Activated T-helper 17 cell treated with anti-CD3 and anti-CD28 coated beads, Interleukin-2, amount 50 U/mL, for 72 hours (primary cell): ENCODE results near the gene COL4A1. TPM values are rescaled to one million over a fixed set of nuclear protein-coding genes. Genes with fewer than 3 reads are reported as not detected.

ENCODE experiments used
- ATAC-seq: fragments of 150-1000 bp; cut with Tn5 transposase; replicated peaks from 2 replicates; pipeline ENCODE4 v1.10.0; 2021; ENCODE audit warnings: mild to moderate bottlenecking, moderate library complexity
- H3K27ac Mint-ChIP-seq: one replicate; pipeline ENCODE4 v1.8.0; 2022; ENCODE audit warnings: mixed read lengths
- H3K27me3 Mint-ChIP-seq: one replicate; pipeline ENCODE4 v1.8.0; 2022; ENCODE audit warnings: mixed read lengths
- H3K36me3 Mint-ChIP-seq: one replicate; pipeline ENCODE4 v1.8.0; 2022; ENCODE audit warnings: low read depth, mild to moderate bottlenecking, mixed read lengths
- H3K4me1 Mint-ChIP-seq: one replicate; pipeline ENCODE4 v1.8.0; 2022; ENCODE audit warnings: mixed read lengths
- H3K4me3 Mint-ChIP-seq: one replicate; pipeline ENCODE4 v1.8.0; 2022; ENCODE audit warnings: mild to moderate bottlenecking, mixed read lengths
- H3K9me3 Mint-ChIP-seq: one replicate; pipeline ENCODE4 v1.8.0; 2022; ENCODE audit warnings: mixed read lengths
- total RNA-seq, 2 donors: library from RNA; stranded (reverse); gene quantifications; one replicate each; pipeline ENCODE4 v1.2.3, GENCODE V29; 2022

COL4A1 gene
- total RNA-seq, 2 donors from 2014 or later, result not detected

DNA sequence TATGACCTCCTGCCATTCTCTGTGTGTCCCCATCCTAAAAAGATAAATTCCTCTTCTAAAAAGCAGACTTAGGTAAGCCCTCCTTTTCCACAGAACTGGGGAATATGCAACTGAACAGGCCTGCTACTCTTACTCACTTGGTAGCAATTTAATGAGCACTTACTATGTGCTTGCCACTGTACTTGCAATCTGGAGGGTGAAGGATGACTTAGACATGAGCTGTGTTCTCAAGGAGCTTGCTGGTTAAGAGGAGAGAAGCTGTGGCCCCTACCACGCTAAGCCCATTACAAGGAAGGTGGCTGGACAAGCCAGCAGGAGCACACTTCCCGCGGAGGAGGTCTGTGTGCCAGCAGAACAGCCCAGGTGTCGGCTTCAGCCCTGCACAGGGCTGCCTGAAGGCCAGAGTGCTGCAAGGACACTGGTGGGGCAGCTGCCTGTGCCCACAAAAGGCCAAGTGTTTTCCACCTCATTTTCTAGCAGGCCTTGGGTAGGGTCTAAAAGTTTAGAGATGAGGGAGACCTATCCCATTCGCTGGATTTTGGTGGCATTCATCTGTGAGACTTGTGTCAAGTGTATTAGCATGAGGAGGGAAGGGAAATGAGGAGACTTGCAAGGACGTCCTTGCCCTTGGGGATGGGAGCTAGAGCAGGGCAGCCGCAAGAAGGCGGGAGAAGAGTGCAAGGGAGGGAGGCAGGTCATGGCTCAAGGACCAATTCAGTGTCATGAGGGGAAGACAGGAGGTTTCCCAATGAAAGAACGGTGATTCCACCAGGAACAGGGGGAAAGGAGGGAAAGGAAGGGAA, 52.0 kb downstream of the COL4A1 start:
- Mint-ChIP-seq H3K4me1 (no peaks in the 10 kb centered on the region), H3K27ac (no peak overlapping the region), H3K9me3 (no peaks in the 10 kb centered on the region), H3K27me3 (peaks cover 15% of the 10 kb centered on the region), H3K4me3 (no peak overlapping the region), H3K36me3 (no peaks in the 10 kb centered on the region)
- no peak for ATAC-seq

DNA sequence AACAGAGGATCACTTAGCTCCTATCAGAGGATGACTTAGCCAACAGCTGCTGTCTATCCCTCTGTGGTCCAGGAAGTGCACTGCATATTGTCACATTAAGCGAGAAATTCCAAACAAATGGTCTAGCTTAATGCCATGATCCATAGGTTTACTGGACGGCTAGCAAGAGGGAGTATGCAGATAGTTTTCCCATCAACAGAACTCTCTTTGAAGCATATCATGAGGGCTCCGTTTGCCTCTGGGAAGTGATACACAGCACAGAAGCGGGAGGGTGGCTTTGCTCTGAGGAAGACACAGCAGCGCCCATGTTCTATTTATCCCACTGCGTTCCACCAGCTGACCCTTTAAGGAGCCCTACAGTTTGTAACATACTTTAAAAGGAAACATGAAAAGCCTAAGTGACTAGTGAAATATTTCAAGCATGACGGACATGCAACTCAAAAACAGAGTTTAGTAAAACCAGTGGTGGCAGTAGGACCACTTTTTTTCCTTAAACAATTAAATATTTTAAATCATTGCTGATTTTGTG, 52.7 kb downstream of the COL4A1 start:
- ATAC-seq, result no peak
- no peaks in the 10 kb centered on the region for H3K36me3 Mint-ChIP-seq
- no peaks in the 10 kb centered on the region for H3K9me3 Mint-ChIP-seq
- H3K27me3 Mint-ChIP-seq, result peaks cover 13% of the 10 kb centered on the region
- H3K27ac Mint-ChIP-seq, result no peak overlapping the region
- no peaks in the 10 kb centered on the region for H3K4me1 Mint-ChIP-seq
- no peak overlapping the region for H3K4me3 Mint-ChIP-seq

DNA sequence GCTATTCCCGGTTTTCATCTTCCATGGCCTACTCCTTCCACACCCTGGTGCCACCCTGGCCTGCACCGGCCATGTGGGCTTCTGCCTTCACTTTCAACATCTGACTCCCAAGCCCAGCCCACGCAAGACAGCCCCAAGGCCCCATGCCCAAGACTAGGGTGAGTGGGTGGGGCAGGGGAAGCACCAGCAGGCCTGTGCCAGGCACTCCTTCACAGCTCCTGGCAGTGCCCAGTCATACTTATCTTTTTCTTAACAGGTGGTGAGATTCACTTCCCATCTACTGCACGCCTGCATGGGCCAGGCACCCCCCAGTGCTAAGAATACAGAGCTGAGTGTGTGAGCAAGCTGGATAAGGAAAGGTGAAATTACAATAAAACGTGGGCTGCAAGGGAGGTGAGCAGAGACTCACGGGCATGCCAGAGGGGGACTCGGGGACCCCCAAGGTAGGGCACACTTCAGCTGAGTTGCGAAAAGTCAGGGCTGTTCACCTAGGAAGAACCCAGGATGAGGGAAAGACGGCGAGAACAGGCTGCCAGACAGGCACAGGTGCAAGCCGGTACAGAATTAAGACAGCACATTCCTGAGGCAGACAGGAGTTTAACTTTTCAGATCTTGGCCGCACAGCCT, 55.7 kb downstream of the COL4A1 start:
- Mint-ChIP-seq H3K36me3 (no peaks in the 10 kb centered on the region), H3K4me3 (no peak overlapping the region), H3K9me3 (no peaks in the 10 kb centered on the region), H3K27me3 (peaks cover 14% of the 10 kb centered on the region), H3K27ac (no peak overlapping the region), H3K4me1 (no peaks in the 10 kb centered on the region)
- ATAC-seq, result no peak

DNA sequence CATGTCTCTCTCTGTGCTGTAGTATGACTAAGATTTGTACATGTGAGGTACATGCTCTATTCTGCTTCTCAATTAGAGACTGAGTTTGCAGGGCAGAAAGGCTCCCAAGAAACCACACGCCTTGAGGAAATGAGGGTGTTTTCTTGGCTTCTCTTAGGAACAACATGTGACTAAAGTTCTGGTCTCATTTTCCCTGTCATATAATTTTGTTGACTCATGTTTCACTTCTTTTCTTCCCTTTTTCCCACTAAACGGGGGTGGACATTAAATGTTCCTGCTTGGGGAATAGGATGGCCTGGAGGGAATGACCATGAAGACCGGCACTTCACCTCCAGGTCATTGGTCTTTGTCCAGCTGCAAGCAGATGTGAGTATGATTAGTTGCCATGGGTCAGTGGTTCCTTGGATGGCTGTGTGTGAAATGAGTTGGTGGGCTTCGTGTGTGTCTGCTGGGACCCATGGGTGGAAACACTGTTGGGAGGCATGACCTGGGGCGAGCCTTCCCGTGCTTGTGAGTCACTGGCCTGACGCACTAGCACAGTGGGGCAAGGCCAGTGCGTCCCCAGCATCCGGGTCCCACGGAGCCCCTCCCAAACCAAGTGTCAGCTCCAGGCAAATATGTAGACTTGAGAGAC, 56.6 kb downstream of the COL4A1 start:
- H3K4me1 Mint-ChIP-seq, result no peaks in the 10 kb centered on the region

DNA sequence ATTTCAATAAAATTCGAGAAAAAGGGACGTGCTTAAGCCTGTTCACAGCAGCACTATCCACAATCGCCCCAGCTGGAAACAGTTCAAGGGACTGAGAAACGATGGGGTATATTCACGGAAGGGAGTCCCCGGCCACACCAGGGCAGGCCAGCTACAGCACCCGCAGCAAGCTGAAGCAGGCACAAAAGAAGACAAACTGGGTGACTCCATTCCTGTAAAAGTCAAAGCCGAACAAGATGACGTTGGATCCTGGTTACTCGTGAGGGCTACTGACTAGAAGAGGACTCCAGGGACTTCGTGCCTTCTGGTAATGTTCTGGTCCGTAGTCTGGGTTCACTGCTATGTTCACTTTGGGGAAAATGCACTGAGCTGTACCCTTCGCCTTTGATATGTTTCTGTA, 57.6 kb downstream of the COL4A1 start:
- Mint-ChIP-seq H3K36me3 (no peaks in the 10 kb centered on the region), H3K9me3 (no peaks in the 10 kb centered on the region), H3K27ac (no peak overlapping the region), H3K4me1 (no peaks in the 10 kb centered on the region), H3K27me3 (peaks cover 9% of the 10 kb centered on the region), H3K4me3 (no peak overlapping the region)
- ATAC-seq, result no peak

More for the DNA sequence above, 56.6 kb downstream of the COL4A1 start:
- no peaks in the 10 kb centered on the region for H3K36me3 Mint-ChIP-seq
- no peaks in the 10 kb centered on the region for H3K9me3 Mint-ChIP-seq
- H3K4me3 Mint-ChIP-seq, result no peak overlapping the region
- H3K27me3 Mint-ChIP-seq, result peaks cover 9% of the 10 kb centered on the region
- no peak overlapping the region for H3K27ac Mint-ChIP-seq
- no peak for ATAC-seq

DNA sequence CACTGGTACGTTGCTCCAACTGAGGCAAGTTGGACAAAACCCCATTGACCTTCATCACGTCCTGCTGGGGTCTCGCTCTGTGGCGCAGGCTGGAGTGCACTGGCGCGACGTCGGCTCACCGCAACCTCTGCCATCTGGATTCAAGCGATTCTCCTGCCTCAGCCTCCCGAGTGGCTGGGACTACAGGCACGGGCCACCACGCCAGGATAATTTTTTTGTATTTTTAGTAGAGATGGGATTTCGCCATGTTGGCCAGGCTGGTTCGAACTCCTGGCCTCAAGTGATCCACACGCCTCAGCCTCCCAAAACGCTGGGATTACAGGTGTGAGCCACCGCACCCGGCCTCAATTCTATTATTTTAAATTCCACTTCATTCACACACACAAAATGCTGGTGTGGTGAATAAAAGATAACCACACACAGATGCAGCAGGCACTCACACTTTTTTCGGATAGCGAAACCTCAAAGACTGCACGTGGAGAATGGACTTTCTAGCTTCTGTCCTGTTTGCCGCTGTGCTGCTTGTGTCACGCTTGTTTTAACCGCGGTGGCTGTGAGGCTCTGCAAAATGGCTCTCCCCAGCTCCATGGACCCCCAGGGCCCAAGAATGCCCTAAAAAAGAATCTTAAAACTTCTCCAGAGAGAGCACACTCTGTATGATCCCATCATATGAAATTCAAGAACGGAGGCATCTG, 58.4 kb downstream of the COL4A1 start:
- Mint-ChIP-seq H3K36me3 (no peaks in the 10 kb centered on the region), H3K4me1 (no peaks in the 10 kb centered on the region), H3K9me3 (no peaks in the 10 kb centered on the region), H3K27me3 (peaks cover 9% of the 10 kb centered on the region), H3K4me3 (no peak overlapping the region), H3K27ac (no peak overlapping the region)
- no peak for ATAC-seq

DNA sequence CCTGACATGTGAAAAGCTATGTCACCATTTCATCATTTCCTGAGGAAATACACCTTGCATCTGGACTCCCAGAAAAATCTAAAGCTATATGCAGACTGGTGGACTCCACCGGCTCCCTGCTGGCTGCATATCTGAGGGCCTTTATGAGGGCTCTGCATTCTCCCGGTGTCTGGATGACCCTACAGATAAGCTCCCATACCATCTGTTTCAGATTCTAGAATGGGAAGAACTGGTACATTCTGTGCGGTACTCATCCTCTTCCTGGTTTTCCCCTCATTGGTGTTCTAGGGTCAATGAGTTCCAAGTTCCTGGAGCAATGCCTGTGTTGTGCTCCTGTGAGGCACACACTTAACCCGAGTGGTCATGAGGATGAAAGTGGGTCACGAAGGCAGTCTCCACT, 60.4 kb downstream of the COL4A1 start:
- H3K9me3 Mint-ChIP-seq, result no peaks in the 10 kb centered on the region
- no peak overlapping the region for H3K4me3 Mint-ChIP-seq
- no peaks in the 10 kb centered on the region for H3K36me3 Mint-ChIP-seq
- ATAC-seq, result no peak
- H3K27me3 Mint-ChIP-seq, result peaks cover 10% of the 10 kb centered on the region
- H3K27ac Mint-ChIP-seq, result no peak overlapping the region
- no peaks in the 10 kb centered on the region for H3K4me1 Mint-ChIP-seq

DNA sequence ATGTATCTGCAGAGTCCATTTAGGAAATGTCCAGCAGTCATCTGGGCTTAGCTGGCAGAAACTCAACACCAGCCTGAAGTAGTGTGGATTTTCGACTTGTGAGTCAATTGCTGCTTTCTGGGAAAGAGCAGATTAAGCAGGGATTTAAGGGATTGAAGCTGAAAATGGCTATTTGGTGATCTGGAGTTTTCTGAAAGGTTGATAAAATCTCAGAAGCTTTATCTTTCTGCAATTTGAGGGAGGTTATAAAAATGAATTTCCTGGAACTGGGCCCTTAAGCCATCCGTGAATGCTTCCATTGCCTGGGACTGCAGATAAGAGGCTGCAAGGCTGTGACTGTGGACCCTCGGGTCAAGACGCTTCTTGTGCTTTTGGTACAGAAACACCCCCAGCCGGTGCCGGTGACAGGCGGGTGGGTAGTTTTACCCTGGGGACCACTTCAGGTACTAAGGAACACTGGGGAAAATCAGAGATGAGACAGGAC, 61.5 kb downstream of the COL4A1 start:
- ATAC-seq, result no peak
- Mint-ChIP-seq H3K36me3 (no peaks in the 10 kb centered on the region), H3K27ac (no peak overlapping the region), H3K9me3 (no peaks in the 10 kb centered on the region), H3K27me3 (peaks cover 9% of the 10 kb centered on the region), H3K4me3 (no peak overlapping the region), H3K4me1 (no peaks in the 10 kb centered on the region)

DNA sequence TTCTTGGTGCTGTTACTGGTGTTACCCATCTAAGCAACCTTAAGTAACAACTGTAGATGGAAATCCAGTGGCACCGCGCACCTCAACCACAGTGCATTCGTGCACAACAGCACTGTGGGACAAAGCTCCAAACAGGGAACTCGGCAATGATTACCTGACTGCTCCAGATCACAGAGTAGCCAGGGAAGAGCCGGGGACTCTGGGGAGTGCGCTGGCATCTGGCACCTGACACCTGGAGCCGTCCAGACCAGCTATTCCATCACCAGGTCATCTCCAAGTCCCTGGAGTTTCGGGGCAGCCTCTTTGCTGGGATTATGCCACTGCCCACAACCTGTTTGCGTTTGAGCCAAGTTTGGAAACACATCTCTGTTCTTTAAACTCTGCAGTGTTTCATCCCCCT, 62.0 kb downstream of the COL4A1 start:
- Mint-ChIP-seq H3K4me1 (no peaks in the 10 kb centered on the region), H3K27ac (no peak overlapping the region), H3K4me3 (no peak overlapping the region), H3K27me3 (peaks cover 9% of the 10 kb centered on the region), H3K9me3 (no peaks in the 10 kb centered on the region), H3K36me3 (no peaks in the 10 kb centered on the region)
- ATAC-seq, result no peak

DNA sequence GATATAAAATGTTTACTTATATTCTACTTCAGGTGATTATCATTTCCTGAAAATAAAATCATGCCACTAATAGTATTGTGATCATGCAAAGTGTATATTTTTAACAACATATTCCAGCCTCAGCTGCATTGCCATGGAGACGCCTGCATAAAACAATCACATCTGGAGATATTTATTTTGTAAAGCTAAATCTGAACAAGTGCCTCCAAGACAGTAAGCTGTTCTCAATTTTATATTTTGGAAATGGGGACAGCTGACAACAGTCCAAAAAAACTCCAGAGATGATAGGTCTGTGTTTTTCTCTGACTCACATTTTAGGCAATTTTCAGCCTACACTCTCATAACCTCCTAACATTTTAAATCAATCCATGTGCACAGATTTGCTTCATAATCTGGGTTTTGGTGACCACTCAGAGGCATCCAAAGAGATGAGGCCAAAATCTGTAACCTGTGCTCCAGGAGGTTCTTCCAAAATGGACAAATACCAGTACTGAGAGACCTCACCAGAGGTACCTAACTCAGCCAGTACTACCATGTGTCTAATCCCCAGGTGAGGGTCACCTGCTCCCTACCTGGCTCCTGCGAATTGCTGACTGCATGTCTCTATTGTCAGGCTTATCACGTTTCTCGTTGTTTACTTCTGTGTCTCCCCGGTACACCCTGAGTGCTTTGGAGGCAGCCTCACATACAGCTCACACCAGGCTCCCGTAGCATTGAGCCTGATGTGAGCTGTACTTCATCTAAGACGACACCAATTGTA, 62.7 kb downstream of the COL4A1 start:
- no peak for ATAC-seq
- Mint-ChIP-seq H3K9me3 (no peaks in the 10 kb centered on the region), H3K4me3 (no peak overlapping the region), H3K36me3 (no peaks in the 10 kb centered on the region), H3K4me1 (no peaks in the 10 kb centered on the region), H3K27me3 (peaks cover 11% of the 10 kb centered on the region), H3K27ac (no peak overlapping the region)

DNA sequence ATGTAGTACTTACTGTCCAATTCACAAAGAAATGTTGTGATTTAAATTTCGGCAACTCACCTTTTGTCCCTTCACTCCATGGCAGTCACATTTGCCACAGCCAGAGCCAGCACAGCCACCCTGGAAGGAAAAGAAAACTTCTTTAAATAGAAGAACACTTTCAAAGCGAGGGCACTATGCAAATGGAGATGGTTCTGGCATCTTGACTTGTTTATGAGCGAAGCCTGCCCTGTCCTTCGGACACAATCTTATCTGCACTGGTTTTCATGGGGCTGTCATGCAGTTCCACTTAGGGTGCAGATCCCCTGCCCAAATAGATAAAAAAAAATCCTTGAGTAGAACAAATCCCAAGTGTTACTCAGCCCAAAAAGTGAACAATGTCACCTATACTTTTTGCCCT, 64.3 kb downstream of the COL4A1 start:
- Mint-ChIP-seq H3K27me3 (peaks cover 18% of the 10 kb centered on the region), H3K27ac (no peak overlapping the region), H3K36me3 (no peaks in the 10 kb centered on the region), H3K9me3 (no peaks in the 10 kb centered on the region), H3K4me1 (no peaks in the 10 kb centered on the region), H3K4me3 (no peak overlapping the region)
- ATAC-seq, result no peak

DNA sequence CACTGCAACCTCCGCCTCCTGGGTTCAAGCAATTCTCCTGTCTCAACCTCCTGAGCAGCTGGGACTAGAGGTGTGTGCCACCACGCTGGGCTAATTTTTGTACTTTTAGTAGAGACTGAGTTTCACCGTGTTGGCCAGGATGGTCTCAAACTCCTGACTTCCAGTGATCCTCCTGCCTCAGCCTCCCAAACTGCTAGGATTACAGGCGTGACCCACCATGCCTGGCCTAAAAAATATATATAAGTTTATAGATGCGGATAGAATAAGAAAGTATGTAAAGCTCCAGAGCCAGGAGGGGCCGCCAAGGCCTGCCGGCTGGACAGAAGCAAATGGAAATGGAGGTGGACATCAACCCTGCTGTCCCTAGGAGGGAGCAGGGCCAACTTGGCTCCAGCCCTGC, 66.0 kb downstream of the COL4A1 start:
- no peak for ATAC-seq
- Mint-ChIP-seq H3K9me3 (no peaks in the 10 kb centered on the region), H3K4me1 (no peaks in the 10 kb centered on the region), H3K36me3 (no peaks in the 10 kb centered on the region), H3K27ac (no peak overlapping the region), H3K4me3 (no peak overlapping the region), H3K27me3 (peaks cover 19% of the 10 kb centered on the region)

DNA sequence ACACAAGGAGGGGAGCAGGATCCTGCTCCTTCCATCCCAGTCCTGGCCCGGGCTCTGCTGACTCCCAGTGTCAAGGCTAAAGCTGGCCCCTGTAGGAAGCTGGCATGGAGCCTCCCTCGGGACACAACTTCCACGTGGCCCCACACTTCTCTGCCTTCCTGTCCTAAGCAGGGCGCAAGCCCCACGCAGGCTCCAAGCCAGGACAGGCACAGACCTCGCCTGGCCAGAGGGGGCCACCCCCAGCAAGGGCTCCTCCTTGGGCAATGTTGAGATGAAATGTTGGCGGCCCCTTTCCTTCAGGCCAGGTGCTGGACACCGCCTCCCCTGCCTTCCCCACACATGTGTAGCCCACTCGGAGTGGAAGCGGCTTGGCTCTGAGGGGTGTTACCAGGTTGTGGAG, 66.6 kb downstream of the COL4A1 start:
- Mint-ChIP-seq H3K4me1 (no peaks in the 10 kb centered on the region), H3K36me3 (no peaks in the 10 kb centered on the region), H3K4me3 (no peak overlapping the region), H3K27me3 (peaks cover 19% of the 10 kb centered on the region), H3K9me3 (no peaks in the 10 kb centered on the region), H3K27ac (no peak overlapping the region)
- ATAC-seq, result no peak
